Neutrophil (primary cell): Measurements from ENCODE around the gene NPLOC4.
"Not testable (repeated sequence)": the region's sequence is repeated elsewhere in the genome, so short reads cannot be mapped to it uniquely, and the experiment has no call there.

Source experiments
- H3K27ac ChIP-seq: fragments of 200-600 bp; sonication (generic); 2 replicates; pipeline ENCODE4 v1.5.1; 2016; ENCODE audit warnings: mild to moderate bottlenecking, moderate library complexity
- H3K27me3 ChIP-seq: fragments of 200-600 bp; sonication (generic); 2 replicates; pipeline ENCODE4 v1.6.0; 2016; ENCODE audit warnings: mild to moderate bottlenecking
- H3K36me3 ChIP-seq: fragments of 200-600 bp; sonication (generic); 2 replicates; pipeline ENCODE4 v1.5.1; 2017
- H3K4me1 ChIP-seq, 2 experiments: fragments of 200-600 bp in 1 of 2; sonication (generic) in 1 of 2; 1 replicate in 1 of 2; 2 replicates in 1 of 2; pipeline versions ENCODE4 v1.5.1 to v1.6.1; 2013 to 2016; ENCODE audit warnings: low read depth in 1 of 2, low read length in 1 of 2, mild to moderate bottlenecking in 1 of 2, moderate library complexity in 1 of 2; ENCODE audit not compliant: control insufficient read depth in 1 of 2, insufficient read depth in 1 of 2
- H3K4me3 ChIP-seq, 2 experiments: fragments of 200-600 bp in 1 of 2; sonication (generic) in 1 of 2; 1 replicate in 1 of 2; 2 replicates in 1 of 2; pipeline ENCODE4 v1.5.1; 2013 to 2016; ENCODE audit warnings: low read depth in 1 of 2, low read length in 1 of 2, mild to moderate bottlenecking in 1 of 2, moderate library complexity in 1 of 2
- H3K9me3 ChIP-seq: fragments of 200-600 bp; sonication (generic); 2 replicates; pipeline ENCODE4 v1.5.1; 2016
- TF ChIP-seq, protein P1 (sequence below): fragments of 200-600 bp; sonication (generic); IDR thresholded peaks from 2 replicates; pipeline ENCODE4 v1.5.1; 2016; ENCODE audit warnings: antibody characterized with exemption

Gene NPLOC4

DNA sequence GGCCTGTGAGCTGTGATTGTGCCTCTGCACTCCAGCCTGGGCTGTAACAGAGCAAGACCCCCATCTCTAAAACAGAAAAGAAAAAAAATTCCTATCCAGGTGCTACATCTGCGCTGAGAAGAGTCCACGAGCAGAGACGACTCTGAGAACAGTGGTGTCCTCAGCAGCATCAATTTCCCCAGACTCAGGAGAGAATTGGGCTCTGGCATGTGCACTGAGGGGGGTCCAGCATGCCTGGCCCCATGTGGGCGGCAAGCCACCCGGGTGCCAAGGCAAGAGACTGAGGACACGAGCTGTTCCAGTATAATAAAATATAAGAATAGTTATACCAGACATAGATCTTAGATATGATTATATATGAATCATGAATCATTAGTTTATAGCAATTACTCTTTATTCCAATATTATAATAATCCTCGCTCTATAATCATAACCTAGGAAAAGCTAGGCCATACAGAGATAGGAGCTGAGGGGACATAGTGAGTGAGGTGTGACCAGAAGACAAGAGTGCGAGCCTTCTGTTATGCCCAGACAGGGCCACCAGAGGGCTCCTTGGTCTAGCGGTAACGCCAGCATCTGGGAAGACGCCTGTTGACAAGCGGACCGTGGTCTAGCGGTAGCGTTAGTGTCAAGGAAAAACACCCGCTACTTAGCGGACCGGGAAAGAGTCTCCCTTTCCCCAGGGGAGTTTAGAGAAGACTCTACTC, 38.8 kb upstream of the NPLOC4 start:
- H3K4me3 ChIP-seq, H3K27me3 ChIP-seq, H3K4me1 ChIP-seq, H3K27ac ChIP-seq, H3K9me3 ChIP-seq: not testable (repeated sequence)
- H3K36me3 ChIP-seq: peaks cover 40% of the 10 kb centered on the region
- TF ChIP-seq, protein P1, sequence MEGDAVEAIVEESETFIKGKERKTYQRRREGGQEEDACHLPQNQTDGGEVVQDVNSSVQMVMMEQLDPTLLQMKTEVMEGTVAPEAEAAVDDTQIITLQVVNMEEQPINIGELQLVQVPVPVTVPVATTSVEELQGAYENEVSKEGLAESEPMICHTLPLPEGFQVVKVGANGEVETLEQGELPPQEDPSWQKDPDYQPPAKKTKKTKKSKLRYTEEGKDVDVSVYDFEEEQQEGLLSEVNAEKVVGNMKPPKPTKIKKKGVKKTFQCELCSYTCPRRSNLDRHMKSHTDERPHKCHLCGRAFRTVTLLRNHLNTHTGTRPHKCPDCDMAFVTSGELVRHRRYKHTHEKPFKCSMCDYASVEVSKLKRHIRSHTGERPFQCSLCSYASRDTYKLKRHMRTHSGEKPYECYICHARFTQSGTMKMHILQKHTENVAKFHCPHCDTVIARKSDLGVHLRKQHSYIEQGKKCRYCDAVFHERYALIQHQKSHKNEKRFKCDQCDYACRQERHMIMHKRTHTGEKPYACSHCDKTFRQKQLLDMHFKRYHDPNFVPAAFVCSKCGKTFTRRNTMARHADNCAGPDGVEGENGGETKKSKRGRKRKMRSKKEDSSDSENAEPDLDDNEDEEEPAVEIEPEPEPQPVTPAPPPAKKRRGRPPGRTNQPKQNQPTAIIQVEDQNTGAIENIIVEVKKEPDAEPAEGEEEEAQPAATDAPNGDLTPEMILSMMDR: peak; percentile 43

DNA sequence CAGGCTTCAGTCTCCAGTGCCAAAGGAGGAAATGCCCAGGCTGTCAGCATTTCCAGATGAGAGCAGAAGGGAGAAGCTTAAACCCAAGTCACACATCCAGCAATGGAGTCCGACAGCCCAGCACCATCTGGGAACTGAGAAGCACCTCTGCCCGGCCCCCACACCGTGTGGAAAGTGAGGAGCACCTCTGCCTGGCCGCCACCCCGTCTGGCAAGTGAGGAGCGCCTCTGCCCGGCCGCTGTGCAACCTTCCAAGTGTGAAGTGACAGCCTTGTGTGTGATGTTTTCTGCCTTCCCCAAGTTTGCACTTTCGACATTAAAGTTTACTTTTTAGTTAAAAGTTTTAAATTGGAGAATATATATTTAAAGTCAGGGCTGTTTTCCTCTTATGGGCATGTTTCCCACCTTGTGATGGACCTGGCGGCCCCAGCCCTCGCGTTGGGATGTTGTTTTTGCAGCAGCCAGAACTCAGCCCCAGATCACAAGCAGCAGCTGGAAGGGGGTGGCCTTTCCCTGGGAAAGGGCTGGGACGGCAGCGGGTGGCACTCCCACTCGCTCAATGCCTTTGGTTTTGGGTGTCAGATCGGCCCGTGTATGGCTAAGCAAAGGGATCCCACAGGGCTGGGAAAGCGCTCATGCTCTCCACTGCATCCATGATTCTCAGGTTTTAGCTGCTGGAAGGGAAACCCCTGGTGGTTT, 36.8 kb upstream of the NPLOC4 start:
- TF ChIP-seq, protein P1: no peak
- H3K27me3 ChIP-seq: no peaks in the 10 kb centered on the region

DNA sequence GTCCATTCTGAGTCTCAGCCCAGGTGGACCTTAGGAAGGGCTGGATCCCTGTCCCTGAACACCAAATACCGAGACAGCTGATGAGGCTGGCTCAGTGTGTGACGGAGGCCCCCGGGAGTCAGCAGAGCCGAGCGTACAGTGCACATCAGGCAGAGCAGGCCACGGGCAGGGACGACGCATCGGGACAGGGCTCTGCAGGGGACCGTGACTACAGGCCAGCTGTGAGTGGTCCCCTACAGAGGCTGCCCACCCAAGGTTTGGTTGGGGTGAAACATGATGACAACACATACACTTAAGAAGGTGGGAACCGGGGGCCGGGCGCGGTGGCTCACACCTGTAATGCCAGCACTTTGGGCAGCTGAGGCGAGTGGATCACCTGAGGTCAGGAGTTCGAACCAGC, 36.0 kb upstream of the NPLOC4 start:
- Histone ChIP-seq H3K27ac (no peak overlapping the region), H3K36me3 (peaks cover 59% of the 10 kb centered on the region), H3K4me1 (peaks cover 4 to 6% of the 10 kb centered on the region in 2 experiments), H3K4me3 (no peak overlapping the region), H3K27me3 (no peaks in the 10 kb centered on the region), H3K9me3 (no peaks in the 10 kb centered on the region)
- TF ChIP-seq, protein P1: no peak

More for the DNA sequence above, 36.8 kb upstream of the NPLOC4 start:
- H3K36me3 ChIP-seq: peaks cover 55% of the 10 kb centered on the region
- no peaks in the 10 kb centered on the region for H3K4me1 ChIP-seq
- no peak overlapping the region for H3K4me3 ChIP-seq
- H3K9me3 ChIP-seq: no peaks in the 10 kb centered on the region
- H3K27ac ChIP-seq: no peak overlapping the region

DNA sequence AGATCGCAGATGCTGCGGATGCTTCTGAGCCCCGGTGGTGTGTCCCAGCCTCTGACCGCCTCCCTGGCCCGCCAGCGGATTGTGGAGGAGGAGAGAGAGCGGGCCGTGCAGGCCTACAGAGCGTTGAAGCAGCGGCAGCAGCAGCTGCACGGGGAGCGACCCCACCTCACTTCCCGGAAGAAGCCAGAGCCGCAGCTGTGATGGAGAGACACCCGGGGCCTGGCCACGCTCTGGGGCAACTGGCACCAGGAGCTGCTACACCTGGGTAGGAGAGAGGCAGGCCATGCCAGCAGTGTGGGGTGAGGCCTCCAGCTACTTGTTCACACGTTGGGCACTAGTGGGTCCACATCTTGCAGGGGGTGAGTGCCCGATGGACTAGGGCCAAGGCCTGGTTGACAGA, 35.6 kb upstream of the NPLOC4 start:
- TF ChIP-seq, protein P1: no peak
- Histone ChIP-seq H3K27me3 (no peaks in the 10 kb centered on the region), H3K9me3 (no peaks in the 10 kb centered on the region), H3K4me1 (peaks cover 9 to 10% of the 10 kb centered on the region in 2 experiments), H3K4me3 (no peak overlapping the region), H3K27ac (no peak overlapping the region), H3K36me3 (peaks cover 59% of the 10 kb centered on the region)

DNA sequence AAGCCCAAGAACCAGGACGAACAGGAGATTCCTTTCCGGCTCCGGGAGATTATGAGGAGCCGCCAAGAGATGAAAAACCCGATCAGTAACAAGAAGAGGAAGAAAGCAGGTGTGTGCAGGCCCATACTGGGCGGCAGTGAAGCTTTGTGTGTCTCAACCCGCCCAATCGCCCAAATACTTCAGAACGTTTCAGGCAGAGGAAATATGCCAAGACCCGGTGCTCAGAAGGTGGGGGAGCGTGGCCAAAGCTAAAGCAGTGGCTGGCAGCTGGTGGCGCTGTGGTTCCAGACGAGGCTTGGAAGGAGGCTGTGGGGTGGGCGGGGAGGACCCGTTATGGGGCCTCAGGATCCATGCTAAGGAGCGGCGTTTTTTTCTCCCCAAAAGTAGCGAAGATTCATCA, 30.8 kb upstream of the NPLOC4 start:
- Histone ChIP-seq H3K27me3 (no peaks in the 10 kb centered on the region), H3K4me1 (peaks cover 28 to 30% of the 10 kb centered on the region in 2 experiments)

More for the DNA sequence above, 30.8 kb upstream of the NPLOC4 start:
- Histone ChIP-seq H3K9me3 (no peaks in the 10 kb centered on the region), H3K36me3 (peaks cover 45% of the 10 kb centered on the region), H3K27ac (no peak overlapping the region), H3K4me3 (no peak overlapping the region)
- TF ChIP-seq, protein P1: no peak
